Measurements from ENCODE around the gene CHCHD4. TPM values are rescaled to one million over a fixed set of nuclear protein-coding genes. Genes with fewer than 3 reads are reported as not detected.

CHCHD4 gene
- total and polyA plus RNA-seq, 2 of the 8 experiments (the other 6 are each of a cell fraction or from before 2014, with no cell fraction given) = 15.0 to 22.3 TPM

- no peaks in the 10 kb centered on the region for H3K79me1 ChIP-seq (ENCODE audit: low read depth, low read length)
- WGBS, 2 experiments (ENCODE audit: extremely low coverage in 1 of 2, insufficient coverage in 1 of 2, insufficient read length in 1 of 2, insufficient replicate concordance in 2 of 2, low coverage in 1 of 2, low lambda C conversion rate in 2 of 2, missing lambda C conversion rate in 1 of 2) = 96% methylated on average over 3 of the region's 3 CpGs; no CpG with 5 or more reads in 1 of the 2 experiments
These were observed 12.3 kb upstream of the CHCHD4 start for GRCh38 chr3:14137004-14137403.

More at GRCh38 chr3:14137004-14137403, 12.3 kb upstream of the CHCHD4 start:
- POLR2A ChIA-PET (ENCODE audit: partially characterized antibody) = interaction anchor here (1.4 to 6.2 kb wide), 2 partner anchors 12 kb away, joined by 6 to 32 read pairs; partner anchors contain the start of genes CHCHD4 and TMEM43
- Histone ChIP-seq H4K20me1 (replicated peaks in 1 of 2; ENCODE audit: control insufficient read depth in 1 of 2, insufficient read depth in 2 of 2, low read length in 2 of 2) (peaks cover 0 to 13% of the 10 kb centered on the region in 2 experiments), H2AK5ac (ENCODE audit: low read depth, low read length) (no peak overlapping the region), H3K23ac (ENCODE audit: insufficient read length) (no peak overlapping the region), H4K91ac (replicated peaks; ENCODE audit: insufficient read length, low read length) (no peak overlapping the region), H2BK120ac (replicated peaks; ENCODE audit: low read depth, low read length) (no peak overlapping the region), H2BK20ac (ENCODE audit: low read length) (no peak overlapping the region), H3K79me2 (ENCODE audit: control insufficient read depth in 1 of 2, insufficient read depth in 2 of 2, low read length in 2 of 2) (no peaks in the 10 kb centered on the region), H3K56ac (replicated peaks; ENCODE audit: insufficient read length, low read depth, low read length) (no peak overlapping the region), H2AFZ (ENCODE audit: low read length) (no peak overlapping the region), H3K18ac (ENCODE audit: extremely low read depth, low read length) (no peak overlapping the region), H4K8ac (ENCODE audit: extremely low read depth, insufficient read depth, low read length) (no peak overlapping the region), H3K4me2 (ENCODE audit: insufficient read depth in 1 of 2, low read depth in 2 of 2, low read length in 2 of 2) (no peak overlapping the region), H2BK12ac (ENCODE audit: low read depth, low read length) (no peak overlapping the region), H3K4me3 (ENCODE audit: extremely low read depth in 1 of 4, insufficient read depth in 2 of 4, low read depth in 3 of 4, low read length in 4 of 4) (no peak overlapping the region), H3K4ac (replicated peaks; ENCODE audit: insufficient read length, low read depth, low read length) (no peak overlapping the region), H3K4me1 (replicated peaks in 1 of 4; ENCODE audit: control insufficient read depth in 3 of 4, insufficient read depth in 4 of 4, low read length in 3 of 4) (no peaks in the 10 kb centered on the region), H4K5ac (ENCODE audit: insufficient read length, low read depth, low read length) (no peak overlapping the region), H3K36me3 (ENCODE audit: control insufficient read depth in 2 of 4, insufficient read depth in 4 of 4, low read length in 3 of 4) (peaks cover 3 to 22% (median 16%) of the 10 kb centered on the region in 4 experiments; a peak in 5 of 8 replicates), H3K27me3 (replicated peaks in 1 of 4; ENCODE audit: control insufficient read depth in 3 of 4, extremely low read depth in 1 of 4, insufficient read depth in 3 of 4, low read length in 3 of 4) (no peaks in the 10 kb centered on the region), H3K23me2 (ENCODE audit: low read depth, low read length) (no peaks in the 10 kb centered on the region), H3K9ac (replicated peaks in 1 of 4; ENCODE audit: extremely low read depth in 1 of 4, low read depth in 3 of 4, low read length in 3 of 4) (no peak overlapping the region), H3K14ac (ENCODE audit: insufficient read length) (no peak overlapping the region), H2BK5ac (ENCODE audit: low read depth, low read length) (no peak overlapping the region), H3K9me3 (ENCODE audit: insufficient read depth in 2 of 2, low read depth in 1 of 2, low read length in 1 of 2) (no peaks in the 10 kb centered on the region), H2BK15ac (ENCODE audit: low read length) (no peak overlapping the region), H3K27ac (ENCODE audit: low read depth, low read length) (no peak overlapping the region)
- CTCF ChIA-PET (ENCODE audit: partially characterized antibody) = interaction anchor here (0.6 to 2.1 kb wide), 4 partner anchors 8 to 241 kb away, joined by 3 to 5 read pairs (median 4); no protein-coding TSS in a partner anchor
- no peak for DNase-seq (ENCODE audit: low read depth in 1 of 2, low spot score in 2 of 2)
- no peak for FAIRE-seq
- TF ChIP-seq ATF3 (IDR thresholded peaks at IDR 0.05; ENCODE audit: insufficient read depth, low read depth, low read length) = no peak
- TF ChIP-seq EZH2 (IDR thresholded peaks at IDR 0.05; ENCODE audit: low read depth, low read length, severe bottlenecking) = no peak
- TF ChIP-seq TCF12 (IDR thresholded peaks at IDR 0.05; ENCODE audit: low read depth, low read length) = no peak

Measured in H1 (cell line).